HG02678 (cell line): ENCODE measurements around the gene B3GNT7.
A peak's percentile ranks its signal among the peaks of the same experiment; 100 is the strongest.
"Not testable (repeated sequence)": the region's sequence is repeated elsewhere in the genome, so short reads cannot be mapped to it uniquely, and the experiment has no call there.

ENCODE experiments used
- ATAC-seq: cut with Tn5 transposase; IDR thresholded peaks from one replicate; pipeline ENCODE4 v1.9.1; 2021; ENCODE audit warnings: mild to moderate bottlenecking, moderate library complexity; ENCODE audit not compliant: unreplicated experiment

Gene B3GNT7

GRCh38 chr2:231395188-231396057 lies at the start of gene B3GNT7:
Gene B3GNT7, plus strand, starts transcription at chr2:231395710. Its CDS starts 94 bp downstream, at chr2:231395804.
- ATAC-seq = no peak

- no peak for ATAC-seq
Observed at GRCh38 chr2:231347081-231347480, 48.4 kb upstream of the B3GNT7 start.

GRCh38 chr2:231347638-231348037 lies 47.9 kb upstream of the B3GNT7 start:
- no peak for ATAC-seq

GRCh38 chr2:231348173-231348572 lies 47.3 kb upstream of the B3GNT7 start:
- no peak for ATAC-seq

GRCh38 chr2:231348704-231349373 lies 46.7 kb upstream of the B3GNT7 start:
- ATAC-seq = no peak

- not testable (repeated sequence) for ATAC-seq
Observed at GRCh38 chr2:231349374-231349735, 46.2 kb upstream of the B3GNT7 start.

GRCh38 chr2:231351648-231352047 lies 43.9 kb upstream of the B3GNT7 start:
- ATAC-seq = no peak

GRCh38 chr2:231353469-231353868 lies 42.0 kb upstream of the B3GNT7 start:
- no peak for ATAC-seq

- no peak for ATAC-seq
Observed at GRCh38 chr2:231355508-231356465, 39.7 kb upstream of the B3GNT7 start.

- no peak for ATAC-seq
Observed at GRCh38 chr2:231356466-231356844, 39.1 kb upstream of the B3GNT7 start.

GRCh38 chr2:231357048-231357447 lies 38.5 kb upstream of the B3GNT7 start:
- ATAC-seq = no peak

GRCh38 chr2:231357931-231358330 lies 37.6 kb upstream of the B3GNT7 start:
- ATAC-seq = no peak

- ATAC-seq = no peak
Observed at GRCh38 chr2:231359441-231359840, 36.1 kb upstream of the B3GNT7 start.

GRCh38 chr2:231359948-231360347 lies 35.6 kb upstream of the B3GNT7 start:
- ATAC-seq = no peak

GRCh38 chr2:231360401-231360800 lies 35.1 kb upstream of the B3GNT7 start:
- no peak for ATAC-seq

- ATAC-seq = no peak
Observed at GRCh38 chr2:231360881-231361371, 34.6 kb upstream of the B3GNT7 start.

- peak; percentile 93 for ATAC-seq
Observed at GRCh38 chr2:231361701-231362554, 33.6 kb upstream of the B3GNT7 start.

GRCh38 chr2:231362555-231363184 lies 32.8 kb upstream of the B3GNT7 start:
- ATAC-seq = no peak

GRCh38 chr2:231364061-231364460 lies 31.4 kb upstream of the B3GNT7 start:
- ATAC-seq = no peak
